ENCODE results near the gene ANAPC7.

DNA sequence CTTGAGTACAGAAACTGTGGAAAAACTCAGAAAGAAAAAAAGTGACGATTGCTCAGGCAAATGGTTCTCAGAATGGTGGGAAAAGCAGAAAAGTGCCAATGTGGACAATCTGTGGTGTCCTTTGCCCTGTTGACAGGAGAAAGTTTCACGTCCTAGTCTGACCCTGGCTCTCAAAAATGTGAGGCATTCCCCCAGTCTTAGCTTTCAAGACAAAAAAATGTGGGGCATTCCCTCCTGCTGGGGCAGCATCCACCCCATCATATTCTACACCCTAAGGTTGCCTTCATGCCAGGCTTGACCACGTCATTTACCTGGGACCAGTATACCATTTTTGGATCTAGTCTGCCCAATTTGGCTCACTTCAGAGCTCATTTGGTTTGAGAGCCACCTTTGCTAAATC lies 20.7 kb upstream of the ANAPC7 start:
- TF ChIP-seq CTCF (IDR thresholded peaks at IDR 0.05) (no peak), ZFX (IDR thresholded peaks at IDR 0.05; ENCODE audit: borderline replicate concordance) (no peak)
